SH-SY5Y (cell line): ENCODE measurements around the gene SLC50A1.

Experiments
- GATA2 ChIP-seq: IDR thresholded peaks from 2 replicates; pipeline ENCODE4 v1.6.1; 2011; ENCODE audit warnings: mild to moderate bottlenecking, low read depth, low read length
- GATA3 ChIP-seq: IDR thresholded peaks from 2 replicates; pipeline ENCODE4 v1.6.1; 2011; ENCODE audit warnings: low read depth, mild to moderate bottlenecking, low read length, moderate library complexity

DNA sequence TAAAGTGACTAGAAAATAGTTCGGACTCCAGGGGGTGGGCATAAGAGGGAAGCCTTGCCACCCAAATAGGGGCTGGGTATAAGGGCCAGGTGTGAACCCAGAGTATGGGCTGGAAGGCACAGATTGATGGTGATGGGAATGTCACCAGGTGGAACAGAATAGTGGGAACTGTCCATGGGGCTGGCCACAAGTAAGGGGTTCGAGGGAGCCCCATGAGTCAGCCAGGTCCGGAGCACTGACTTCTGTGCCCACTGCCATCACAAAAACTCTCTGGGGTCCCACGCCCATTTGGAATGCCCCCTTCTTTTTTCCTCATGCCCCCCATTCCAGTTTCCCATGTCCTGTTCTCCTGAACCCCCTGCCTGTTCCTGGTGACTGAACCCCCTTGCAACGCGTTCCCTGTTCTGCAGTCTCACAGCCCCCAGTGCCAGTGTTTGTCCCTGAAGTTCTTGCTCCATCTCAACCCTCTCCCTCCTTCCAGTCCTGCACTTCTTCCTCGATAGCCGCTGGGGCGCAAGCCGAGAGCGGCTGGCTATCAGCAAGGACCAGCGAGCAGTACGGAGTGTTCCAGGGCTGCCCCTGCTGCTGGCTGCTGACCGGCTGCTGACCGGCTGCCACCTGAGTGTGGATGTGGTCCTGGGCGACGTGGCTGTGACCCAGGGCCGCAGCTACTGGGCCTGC lies 45.9 kb downstream of the SLC50A1 start:
- TF ChIP-seq GATA2: no peak
- no peak for TF ChIP-seq GATA3
